GM12801 (cell line): ENCODE data around the gene SLC38A3.

Experiments used
- TF ChIP-seq, protein P1 (sequence below): IDR thresholded peaks from one replicate; pipeline ENCODE4 v1.5.1; 2011; ENCODE audit warnings: control low read depth; ENCODE audit not compliant: insufficient read length; ENCODE audit errors: extremely low read depth

Gene SLC38A3

DNA sequence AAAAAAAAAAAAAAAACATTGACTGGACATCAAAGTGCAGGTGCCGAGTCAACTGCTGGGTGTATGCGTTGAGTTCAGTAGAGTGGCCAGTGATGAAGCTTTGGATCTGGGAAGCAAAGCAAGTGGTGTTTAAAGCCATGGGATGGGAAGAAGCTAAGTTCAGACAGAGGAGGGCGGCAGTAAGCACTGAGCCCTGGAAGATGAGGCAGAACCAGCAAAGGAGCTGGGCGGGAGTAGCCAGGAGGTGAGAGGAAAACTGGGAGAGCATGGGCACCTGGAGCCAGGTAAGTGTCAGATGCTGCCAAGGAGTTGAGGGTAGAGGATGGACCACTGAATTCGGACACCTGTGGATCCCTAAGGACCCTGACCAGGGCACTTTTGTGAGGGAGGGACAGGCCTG, 19.6 kb downstream of the SLC38A3 start:
- TF ChIP-seq, protein P1, sequence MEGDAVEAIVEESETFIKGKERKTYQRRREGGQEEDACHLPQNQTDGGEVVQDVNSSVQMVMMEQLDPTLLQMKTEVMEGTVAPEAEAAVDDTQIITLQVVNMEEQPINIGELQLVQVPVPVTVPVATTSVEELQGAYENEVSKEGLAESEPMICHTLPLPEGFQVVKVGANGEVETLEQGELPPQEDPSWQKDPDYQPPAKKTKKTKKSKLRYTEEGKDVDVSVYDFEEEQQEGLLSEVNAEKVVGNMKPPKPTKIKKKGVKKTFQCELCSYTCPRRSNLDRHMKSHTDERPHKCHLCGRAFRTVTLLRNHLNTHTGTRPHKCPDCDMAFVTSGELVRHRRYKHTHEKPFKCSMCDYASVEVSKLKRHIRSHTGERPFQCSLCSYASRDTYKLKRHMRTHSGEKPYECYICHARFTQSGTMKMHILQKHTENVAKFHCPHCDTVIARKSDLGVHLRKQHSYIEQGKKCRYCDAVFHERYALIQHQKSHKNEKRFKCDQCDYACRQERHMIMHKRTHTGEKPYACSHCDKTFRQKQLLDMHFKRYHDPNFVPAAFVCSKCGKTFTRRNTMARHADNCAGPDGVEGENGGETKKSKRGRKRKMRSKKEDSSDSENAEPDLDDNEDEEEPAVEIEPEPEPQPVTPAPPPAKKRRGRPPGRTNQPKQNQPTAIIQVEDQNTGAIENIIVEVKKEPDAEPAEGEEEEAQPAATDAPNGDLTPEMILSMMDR = no peak

DNA sequence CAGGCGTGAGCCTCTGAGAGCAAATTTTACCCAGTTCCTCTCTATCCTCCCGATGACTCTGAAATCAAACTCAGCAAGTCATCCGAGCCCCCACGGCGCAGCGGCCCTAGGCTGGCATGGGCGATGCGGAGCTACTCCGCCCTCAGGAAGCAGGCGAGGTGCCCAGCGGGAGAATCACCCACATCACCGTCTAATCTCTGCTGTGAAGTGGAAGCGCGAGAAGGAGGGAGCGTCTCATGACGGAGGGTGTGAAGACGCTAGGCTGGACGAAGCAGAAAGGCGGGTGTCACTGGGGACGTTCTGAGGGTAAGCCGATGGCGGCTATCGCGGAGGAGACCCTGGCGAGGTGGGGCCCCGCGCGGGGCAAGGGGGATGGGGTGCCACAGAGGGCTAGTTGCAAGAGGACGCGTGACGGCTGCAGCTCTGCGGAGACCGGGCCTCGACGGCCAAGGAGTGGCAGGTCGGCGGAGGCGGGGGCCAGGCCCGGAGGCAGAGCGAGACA, 21.9 kb downstream of the SLC38A3 start:
- TF ChIP-seq, protein P1 = no peak

DNA sequence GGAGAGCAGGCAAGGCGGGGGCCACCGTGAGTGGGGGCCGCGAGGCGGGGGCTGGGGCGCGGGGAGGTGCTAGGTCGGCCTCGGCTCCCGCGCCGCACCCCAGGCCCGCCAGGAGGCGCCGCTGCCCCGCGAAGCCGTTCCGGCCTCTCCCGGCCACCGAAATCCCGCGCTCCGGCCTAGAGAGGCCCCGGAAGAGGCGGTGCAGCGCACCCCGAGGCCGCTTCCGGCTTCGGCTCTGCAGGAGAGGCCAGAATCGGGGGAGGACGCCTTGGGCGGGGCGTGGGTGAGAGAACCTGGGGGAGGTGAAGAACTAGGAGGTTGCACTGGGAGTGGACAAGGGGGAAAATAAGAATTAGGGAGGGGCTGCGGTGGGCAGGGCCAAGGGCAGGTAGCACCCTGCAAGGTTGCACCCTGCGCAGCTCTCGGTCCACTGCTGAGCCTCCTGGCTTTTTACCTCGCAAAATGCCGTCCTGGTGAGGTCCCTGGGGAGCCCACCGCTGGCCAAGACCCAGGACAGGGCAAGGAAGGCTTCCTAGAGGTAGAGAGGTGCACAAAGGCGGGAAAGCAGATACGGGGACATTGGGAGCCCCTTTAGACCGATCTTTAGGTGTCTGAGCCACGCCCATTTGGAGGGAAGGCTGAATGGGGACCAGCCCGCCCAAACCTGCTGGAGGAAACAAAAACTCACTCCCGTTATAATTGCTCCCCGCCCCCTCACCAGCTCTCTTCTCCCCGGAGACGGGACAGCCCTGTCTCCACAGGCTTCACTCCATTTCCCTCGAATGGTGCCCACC, 22.5 kb downstream of the SLC38A3 start:
- TF ChIP-seq, protein P1 = no peak

DNA sequence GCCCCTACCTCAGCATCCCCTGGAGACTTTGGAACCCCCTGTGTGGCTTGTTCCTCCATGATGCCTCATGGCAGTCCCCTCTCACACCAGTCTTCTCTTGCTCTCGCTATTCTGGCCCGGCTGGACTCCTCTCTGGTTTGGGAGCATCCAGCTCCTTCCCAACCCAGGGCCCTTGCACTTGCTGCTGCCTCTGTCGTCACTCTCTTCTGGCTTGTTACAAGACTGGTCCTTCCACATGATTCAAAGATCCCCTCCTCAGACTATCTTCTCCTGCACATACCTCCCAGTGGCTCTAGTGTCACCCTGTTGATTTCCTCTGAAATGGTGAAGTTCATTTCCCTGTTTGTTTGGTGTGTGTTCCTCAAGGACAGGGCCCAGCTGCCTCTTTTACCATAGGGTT, 24.4 kb downstream of the SLC38A3 start:
- TF ChIP-seq, protein P1 = no peak

DNA sequence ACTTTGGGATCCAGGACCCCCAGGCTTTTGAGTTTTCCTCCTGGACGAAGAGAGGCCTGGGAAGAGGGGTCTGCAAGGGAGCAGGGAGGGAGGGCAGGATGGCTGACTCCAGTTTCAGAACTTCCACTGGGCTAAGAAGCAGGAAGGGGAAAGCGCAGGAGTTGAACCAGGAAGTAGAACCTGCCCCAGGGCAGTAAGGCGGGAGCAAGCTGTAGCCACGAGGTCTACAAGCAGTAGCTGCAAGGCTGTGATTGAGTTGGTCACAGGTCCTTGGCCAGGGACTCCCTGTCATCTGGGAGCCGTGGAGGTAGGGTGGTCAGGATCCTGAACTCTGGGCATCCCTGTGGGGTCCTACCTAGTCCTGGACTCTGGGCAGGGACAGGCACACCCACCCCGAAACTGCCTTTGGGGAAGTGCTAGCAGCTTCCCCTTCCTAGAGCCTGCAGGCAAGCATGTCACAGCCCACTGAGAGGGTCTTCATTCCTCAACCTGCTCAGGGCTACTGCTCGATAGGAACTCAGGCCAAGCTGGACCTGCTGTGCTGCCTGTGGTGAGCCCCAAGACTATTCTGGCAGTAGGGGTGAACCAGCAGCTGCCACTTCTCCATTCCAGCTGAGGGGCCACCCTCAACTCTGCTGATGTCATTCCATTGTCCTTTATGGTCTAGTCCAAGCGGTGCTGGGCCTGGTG, 25.2 kb downstream of the SLC38A3 start:
- TF ChIP-seq, protein P1 = no peak

DNA sequence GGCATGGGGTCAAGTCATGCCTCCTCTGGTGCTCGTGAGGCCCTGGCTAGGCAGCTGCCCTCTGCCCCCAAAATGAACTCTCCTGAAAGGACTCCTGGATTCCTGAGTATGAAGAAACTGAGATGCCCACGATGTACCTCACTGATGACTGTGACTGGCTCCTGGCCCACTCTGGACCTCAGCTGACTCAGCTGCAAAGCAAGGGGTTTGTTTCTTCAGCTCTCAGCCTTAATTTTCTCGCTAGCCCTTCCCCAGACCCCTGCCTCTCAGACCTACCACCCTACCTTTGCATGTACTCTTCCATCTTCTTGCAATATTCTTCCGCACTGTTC, 25.7 kb downstream of the SLC38A3 start:
- TF ChIP-seq, protein P1 = no peak

DNA sequence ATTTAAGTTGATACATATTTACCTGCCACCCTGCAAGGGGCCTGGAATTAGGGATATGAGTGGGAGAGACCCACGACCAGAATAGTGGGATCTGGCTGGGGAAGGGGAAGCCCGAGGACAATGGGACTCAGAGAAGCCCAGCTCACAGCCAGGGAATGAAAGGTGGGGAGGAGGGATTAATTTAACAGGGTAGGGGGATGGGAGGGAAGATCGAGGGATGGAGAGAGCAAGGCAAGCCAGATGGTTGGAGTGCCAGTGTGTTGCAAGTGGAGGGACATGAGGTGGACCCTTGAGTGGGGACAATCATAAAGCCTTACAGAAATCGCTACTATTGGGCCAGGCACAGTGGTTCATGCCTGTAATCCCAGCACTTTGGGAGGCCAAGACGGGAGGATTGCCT, 26.5 kb downstream of the SLC38A3 start:
- TF ChIP-seq, protein P1 = no peak
